ENCODE results near the gene CHN2. TPM values are rescaled to one million over a fixed set of nuclear protein-coding genes. Genes with fewer than 3 reads are reported as not detected.

Gene CHN2
- polyA plus RNA-seq, 2 of the 4 experiments (the other 2 are of a cell fraction) = 0.06 TPM; not detected in 1

DNA sequence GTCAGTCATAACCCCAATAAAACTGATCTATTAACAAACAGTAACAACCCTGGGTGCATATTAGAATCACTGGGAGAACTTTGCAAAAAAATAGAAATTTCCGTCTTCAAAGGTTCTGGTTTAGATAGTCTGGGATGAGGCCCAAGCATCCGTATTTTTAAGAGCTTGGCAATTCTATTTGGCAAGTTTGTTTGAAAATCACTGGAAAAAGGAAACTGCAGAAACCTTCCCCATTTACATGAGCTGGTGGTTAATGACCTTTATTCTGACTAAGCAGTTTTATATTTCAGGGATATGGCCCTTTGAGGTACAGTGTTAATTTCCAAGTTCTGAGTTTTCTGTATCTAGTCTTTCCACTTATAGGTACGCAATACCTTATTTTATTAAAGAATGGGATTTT lies 253.3 kb downstream of the CHN2 start:
- ATAC-seq (no peak), FAIRE-seq (no peak), DNase-seq (ENCODE audit: low read depth in 1 of 2, low spot score in 1 of 2) (no peak)
- H3K27ac ChIP-seq = no peak overlapping the region; a peak in 1 of 6 replicates
- no peak overlapping the region for H3K4me2 ChIP-seq
- no peaks in the 10 kb centered on the region for H3K9me3 ChIP-seq
- peak; percentile 26 for TF ChIP-seq MAFK (IDR thresholded peaks at IDR 0.05; ENCODE audit: partially characterized antibody)
- no peak for TF ChIP-seq EP300 (IDR thresholded peaks at IDR 0.05)
- ChIA-PET POLR2A (no interaction called here), CTCF (interaction anchor here (0.6 to 1.2 kb wide), 2 partner anchors 183 to 525 kb away, joined by 3 to 4 read pairs; no protein-coding TSS in a partner anchor)
- WGBS (ENCODE audit: missing lambda C conversion rate) = 90% methylated on average over 3 of the region's 3 CpGs
- H3K4me1 ChIP-seq = peaks cover 24% of the 10 kb centered on the region
- H3K4me3 ChIP-seq = no peak overlapping the region

DNA sequence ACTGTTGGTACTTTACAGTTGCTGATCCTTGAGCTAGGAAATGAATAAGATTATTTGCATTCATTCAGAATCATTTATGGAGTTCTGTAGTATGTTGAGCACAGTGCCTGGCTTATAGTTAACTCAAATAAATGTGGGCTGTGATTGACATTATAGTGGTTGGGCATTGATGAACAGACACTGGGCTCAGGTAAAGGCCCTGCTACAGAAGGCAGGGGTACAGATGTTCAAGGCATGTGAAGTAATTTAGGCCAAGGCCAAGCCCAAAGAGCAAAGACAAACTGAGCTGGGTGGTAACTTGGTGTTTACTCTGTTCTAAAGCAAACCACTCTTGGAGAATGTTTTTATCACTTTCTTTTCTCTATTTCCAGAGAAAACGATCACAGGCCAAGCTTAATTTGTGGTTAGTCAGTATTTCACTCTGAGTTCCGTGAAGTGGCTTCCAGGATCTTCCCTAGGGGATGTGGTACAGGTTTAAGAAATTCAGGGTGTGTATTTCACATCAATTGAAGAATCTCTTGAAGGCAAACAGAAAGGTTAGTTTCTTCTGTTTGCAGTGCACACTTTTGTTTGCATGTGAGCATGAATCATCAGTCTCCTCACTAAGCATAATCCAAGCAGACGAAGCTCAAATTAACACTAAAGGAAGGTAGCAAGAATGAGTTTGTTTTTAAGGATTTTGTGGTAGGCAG lies 255.1 kb downstream of the CHN2 start:
- H3K27ac ChIP-seq = peak overlapping the region; percentile 75 to 82
- TF ChIP-seq EP300 (IDR thresholded peaks at IDR 0.05) = peak; percentile 53 to 64; a peak in 2 of 5 replicates
- no peak for TF ChIP-seq HEYL (CRISPR knock-in tag; IDR thresholded peaks at IDR 0.05)
- TF ChIP-seq, protein P1, sequence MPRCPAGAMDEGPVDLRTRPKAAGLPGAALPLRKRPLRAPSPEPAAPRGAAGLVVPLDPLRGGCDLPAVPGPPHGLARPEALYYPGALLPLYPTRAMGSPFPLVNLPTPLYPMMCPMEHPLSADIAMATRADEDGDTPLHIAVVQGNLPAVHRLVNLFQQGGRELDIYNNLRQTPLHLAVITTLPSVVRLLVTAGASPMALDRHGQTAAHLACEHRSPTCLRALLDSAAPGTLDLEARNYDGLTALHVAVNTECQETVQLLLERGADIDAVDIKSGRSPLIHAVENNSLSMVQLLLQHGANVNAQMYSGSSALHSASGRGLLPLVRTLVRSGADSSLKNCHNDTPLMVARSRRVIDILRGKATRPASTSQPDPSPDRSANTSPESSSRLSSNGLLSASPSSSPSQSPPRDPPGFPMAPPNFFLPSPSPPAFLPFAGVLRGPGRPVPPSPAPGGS (IDR thresholded peaks at IDR 0.05) = 0 out of 3 replicates have a peak, but pooled peaks have one; percentile 22
- peak; percentile 82 for TF ChIP-seq JUNB (IDR thresholded peaks at IDR 0.05)
- peak; percentile 81 for TF ChIP-seq FOSL2 (IDR thresholded peaks at IDR 0.05)
- peak; percentile 82 for TF ChIP-seq FOSL2 (CRISPR knock-in tag; IDR thresholded peaks at IDR 0.05)
- no peak for TF ChIP-seq ZNF302 (CRISPR knock-in tag; IDR thresholded peaks at IDR 0.05)
- TF ChIP-seq CHD4 (IDR thresholded peaks at IDR 0.05; ENCODE audit: borderline replicate concordance) = no peak
- peak; percentile 11; the same call in 1 of the 3 replicates for TF ChIP-seq SMC3 (IDR thresholded peaks at IDR 0.05)
- TF ChIP-seq JUN (IDR thresholded peaks at IDR 0.05) = peak in 1 of 2 experiments; percentile 34; a peak in 3 of 5 replicates
- peak; percentile 67; the same call in 1 of the 2 replicates for TF ChIP-seq GATA3 (IDR thresholded peaks at IDR 0.05; ENCODE audit: borderline replicate concordance)
- no peak for TF ChIP-seq RNF2 (IDR thresholded peaks at IDR 0.05; ENCODE audit: borderline replicate concordance, low read depth)
- TF ChIP-seq, protein P2, sequence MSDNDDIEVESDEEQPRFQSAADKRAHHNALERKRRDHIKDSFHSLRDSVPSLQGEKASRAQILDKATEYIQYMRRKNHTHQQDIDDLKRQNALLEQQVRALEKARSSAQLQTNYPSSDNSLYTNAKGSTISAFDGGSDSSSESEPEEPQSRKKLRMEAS (IDR thresholded peaks at IDR 0.05) = peak; percentile 55; the same call in 1 of the 2 replicates
- no peak for TF ChIP-seq MYC (IDR thresholded peaks at IDR 0.05; ENCODE audit: borderline replicate concordance, low read length)
- TF ChIP-seq CEBPB (IDR thresholded peaks at IDR 0.05) = peak in 1 of 2 experiments; percentile 39; a peak in 1 of 4 replicates
- TF ChIP-seq ZFP36 (IDR thresholded peaks at IDR 0.05; ENCODE audit: borderline replicate concordance, partially characterized antibody) = no peak
- TF ChIP-seq, protein P3, sequence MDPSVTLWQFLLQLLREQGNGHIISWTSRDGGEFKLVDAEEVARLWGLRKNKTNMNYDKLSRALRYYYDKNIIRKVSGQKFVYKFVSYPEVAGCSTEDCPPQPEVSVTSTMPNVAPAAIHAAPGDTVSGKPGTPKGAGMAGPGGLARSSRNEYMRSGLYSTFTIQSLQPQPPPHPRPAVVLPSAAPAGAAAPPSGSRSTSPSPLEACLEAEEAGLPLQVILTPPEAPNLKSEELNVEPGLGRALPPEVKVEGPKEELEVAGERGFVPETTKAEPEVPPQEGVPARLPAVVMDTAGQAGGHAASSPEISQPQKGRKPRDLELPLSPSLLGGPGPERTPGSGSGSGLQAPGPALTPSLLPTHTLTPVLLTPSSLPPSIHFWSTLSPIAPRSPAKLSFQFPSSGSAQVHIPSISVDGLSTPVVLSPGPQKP (IDR thresholded peaks at IDR 0.05; ENCODE audit: low read depth, low read length) = no peak
- TF ChIP-seq, protein P4, sequence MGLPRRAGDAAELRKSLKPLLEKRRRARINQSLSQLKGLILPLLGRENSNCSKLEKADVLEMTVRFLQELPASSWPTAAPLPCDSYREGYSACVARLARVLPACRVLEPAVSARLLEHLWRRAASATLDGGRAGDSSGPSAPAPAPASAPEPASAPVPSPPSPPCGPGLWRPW (IDR thresholded peaks at IDR 0.05) = no peak
- TF ChIP-seq ZSCAN20 (CRISPR knock-in tag; IDR thresholded peaks at IDR 0.05) = no peak
- TF ChIP-seq, protein P5, sequence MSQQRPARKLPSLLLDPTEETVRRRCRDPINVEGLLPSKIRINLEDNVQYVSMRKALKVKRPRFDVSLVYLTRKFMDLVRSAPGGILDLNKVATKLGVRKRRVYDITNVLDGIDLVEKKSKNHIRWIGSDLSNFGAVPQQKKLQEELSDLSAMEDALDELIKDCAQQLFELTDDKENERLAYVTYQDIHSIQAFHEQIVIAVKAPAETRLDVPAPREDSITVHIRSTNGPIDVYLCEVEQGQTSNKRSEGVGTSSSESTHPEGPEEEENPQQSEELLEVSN (IDR thresholded peaks at IDR 0.05; ENCODE audit: borderline replicate concordance, low read depth) = peak; percentile 47; the same call in 1 of the 2 replicates
- TF ChIP-seq KDM1A (IDR thresholded peaks at IDR 0.05; ENCODE audit: low read depth) = no peak
- H3K4me1 ChIP-seq = peaks cover 24% of the 10 kb centered on the region
- CTCF ChIA-PET = interaction anchor here (0.6 to 0.9 kb wide), 2 partner anchors 41 to 528 kb away, joined by 4 read pairs; no protein-coding TSS in a partner anchor
- FAIRE-seq (peak; percentile 98), ATAC-seq (peak; percentile 73 to 88), DNase-seq (ENCODE audit: low read depth in 1 of 2, low spot score in 1 of 2) (peak; percentile 65 to 76)
- H3K4me3 ChIP-seq = no peak overlapping the region
- H3K4me2 ChIP-seq = peak overlapping the region; percentile 59
- 5% methylated on average over 3 of the region's 3 CpGs for WGBS (ENCODE audit: missing lambda C conversion rate)
- no peaks in the 10 kb centered on the region for H3K9me3 ChIP-seq
- POLR2A ChIA-PET = no interaction called here

All from A549 (cell line).